ENCODE data around the gene TBX1. TPM values are rescaled to one million over a fixed set of nuclear protein-coding genes. Genes with fewer than 3 reads are reported as not detected.

Gene TBX1
- total and polyA plus RNA-seq, 4 experiments from 2014 or later: not detected

DNA sequence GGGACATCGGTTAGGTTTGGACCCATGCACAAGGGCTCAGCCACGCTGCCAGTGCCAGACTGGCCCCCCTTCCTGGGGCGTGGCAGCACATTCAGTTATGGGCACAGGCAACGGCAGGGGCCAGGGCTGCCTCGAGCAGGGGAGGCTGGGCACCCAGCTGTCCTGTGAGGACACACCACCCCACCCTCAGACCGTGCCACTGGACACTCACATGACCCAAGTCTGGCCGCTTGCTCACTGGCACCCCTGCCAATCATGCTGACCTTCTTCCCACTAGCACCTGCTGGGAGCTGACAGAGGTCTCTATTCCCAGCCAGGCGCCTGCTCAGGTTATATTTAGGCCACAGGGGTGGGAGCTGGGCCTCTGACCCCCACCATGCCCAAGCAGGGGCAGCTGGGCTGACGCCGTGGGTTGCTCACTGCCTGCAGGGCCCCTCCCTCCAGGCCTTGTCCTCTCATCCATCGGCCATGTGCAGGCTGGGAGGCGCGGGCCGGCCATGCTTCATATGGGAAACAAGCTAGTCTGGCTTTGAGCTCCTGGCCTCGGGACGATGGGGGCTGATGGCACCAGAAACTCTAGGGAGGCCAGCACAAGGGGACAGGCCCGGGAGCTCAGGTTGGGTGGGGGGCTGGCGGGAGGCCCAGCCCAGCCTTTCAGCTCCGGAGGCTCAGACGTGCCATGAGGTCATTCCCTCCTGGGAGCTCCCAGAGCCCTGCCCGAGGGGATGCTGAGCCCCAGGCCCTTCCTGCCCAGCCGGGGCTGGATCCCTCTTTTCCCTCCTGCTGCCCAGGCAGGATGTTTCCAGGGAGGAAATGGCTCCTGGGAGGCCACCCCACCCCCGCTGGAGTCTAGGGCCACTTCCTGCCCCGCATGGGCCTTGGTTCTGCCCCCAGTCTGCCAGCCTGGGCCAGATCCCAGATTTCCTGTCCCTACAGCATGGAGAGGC lies 15.2 kb upstream of the TBX1 start:
- no peaks in the 10 kb centered on the region for H3K9me3 ChIP-seq (ENCODE audit: control insufficient read depth in 1 of 2, low read length in 2 of 2)
- Mint-ChIP-seq H3K27me3 (no peaks in the 10 kb centered on the region), H3K9me3 (no peaks in the 10 kb centered on the region), H3K4me3 (no peak overlapping the region), H3K4me1 (no peaks in the 10 kb centered on the region), H3K27ac (no peak overlapping the region), H3K36me3 (no peaks in the 10 kb centered on the region)
- H3K4me1 ChIP-seq (ENCODE audit: insufficient read depth, low read length): no peaks in the 10 kb centered on the region
- ChIA-PET POLR2A (ENCODE audit: partially characterized antibody) (interaction anchor here (0.8 kb wide), 1 partner anchor 168 kb away, joined by 3 read pairs; no protein-coding TSS in a partner anchor), CTCF (ENCODE audit: partially characterized antibody) (interaction anchor here (1.3 kb wide), 1 partner anchor 15 kb away, joined by 3 read pairs; no protein-coding TSS in a partner anchor)
- no peaks in the 10 kb centered on the region for H3K27me3 ChIP-seq (ENCODE audit: insufficient read depth, low read length)
- DNase-seq: no peak
- no peak overlapping the region for H3K4me3 ChIP-seq (ENCODE audit: low read length in 2 of 2)
- H3K27ac ChIP-seq (ENCODE audit: low read depth, low read length): no peak overlapping the region
- no peaks in the 10 kb centered on the region for H3K36me3 ChIP-seq (ENCODE audit: insufficient read depth, low read length)
- intact Hi-C loops (cut with micrococcal nuclease): no loop called here

- no peak for DNase-seq
- Histone ChIP-seq H3K4me3 (ENCODE audit: low read length in 2 of 2) (no peak overlapping the region), H3K4me1 (ENCODE audit: insufficient read depth, low read length) (no peaks in the 10 kb centered on the region), H3K9me3 (ENCODE audit: control insufficient read depth in 1 of 2, low read length in 2 of 2) (no peaks in the 10 kb centered on the region), H3K27me3 (ENCODE audit: insufficient read depth, low read length) (no peaks in the 10 kb centered on the region), H3K36me3 (ENCODE audit: insufficient read depth, low read length) (no peaks in the 10 kb centered on the region), H3K27ac (ENCODE audit: low read depth, low read length) (no peak overlapping the region)
- POLR2A ChIA-PET (ENCODE audit: partially characterized antibody): no interaction called here
- CTCF ChIA-PET (ENCODE audit: partially characterized antibody): interaction anchor here (1.8 kb wide), 1 partner anchor 10 kb away, joined by 5 read pairs; no protein-coding TSS in a partner anchor
- no peaks in the 10 kb centered on the region for H3K4me1 Mint-ChIP-seq
- no peaks in the 10 kb centered on the region for H3K36me3 Mint-ChIP-seq
- intact Hi-C loops (cut with micrococcal nuclease): no loop called here
- H3K4me3 Mint-ChIP-seq: no peak overlapping the region
- no peaks in the 10 kb centered on the region for H3K27me3 Mint-ChIP-seq
- H3K9me3 Mint-ChIP-seq: no peaks in the 10 kb centered on the region
- H3K27ac Mint-ChIP-seq: no peak overlapping the region
Measured at GRCh38 chr22:19746726-19747125, 13.9 kb upstream of the TBX1 start.

DNA sequence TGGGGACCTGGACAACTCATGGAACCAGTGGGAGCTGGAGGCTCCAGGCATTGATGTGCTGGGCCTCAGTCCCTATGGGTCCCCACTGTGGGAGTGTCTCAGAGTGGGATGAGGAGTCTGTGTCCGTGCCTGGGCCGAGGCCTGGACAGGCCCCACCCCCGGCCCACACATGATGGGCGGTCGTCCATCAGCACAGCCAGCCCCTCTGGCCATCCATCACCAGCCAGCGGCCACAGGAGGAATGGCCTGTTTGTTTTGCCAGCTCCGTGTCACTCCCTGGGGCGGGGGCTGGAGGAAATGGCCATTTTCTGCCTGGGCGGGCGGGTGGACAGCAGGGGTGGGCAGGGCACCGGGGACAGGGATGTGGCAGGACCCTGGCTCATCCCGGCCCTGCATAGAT lies 13.0 kb upstream of the TBX1 start:
- H3K27me3 Mint-ChIP-seq: peaks cover under 1% of the 10 kb centered on the region in 2 donors
- Histone ChIP-seq H3K4me1 (ENCODE audit: insufficient read depth, low read length) (no peaks in the 10 kb centered on the region), H3K27ac (ENCODE audit: low read depth, low read length) (no peak overlapping the region), H3K36me3 (ENCODE audit: insufficient read depth, low read length) (no peaks in the 10 kb centered on the region), H3K27me3 (ENCODE audit: insufficient read depth, low read length) (no peaks in the 10 kb centered on the region), H3K4me3 (ENCODE audit: low read length in 2 of 2) (no peak overlapping the region), H3K9me3 (ENCODE audit: control insufficient read depth in 1 of 2, low read length in 2 of 2) (no peaks in the 10 kb centered on the region)
- ChIA-PET CTCF (ENCODE audit: partially characterized antibody) (interaction anchor here (1.8 kb wide), 1 partner anchor 9 kb away, joined by 5 read pairs; no protein-coding TSS in a partner anchor), POLR2A (ENCODE audit: partially characterized antibody) (interaction anchor here (1.3 kb wide), 1 partner anchor 12 kb away, joined by 3 read pairs; no protein-coding TSS in a partner anchor)
- no peak for DNase-seq
- H3K4me1 Mint-ChIP-seq: no peaks in the 10 kb centered on the region
- H3K4me3 Mint-ChIP-seq: no peak overlapping the region
- H3K36me3 Mint-ChIP-seq: no peaks in the 10 kb centered on the region
- H3K27ac Mint-ChIP-seq: no peak overlapping the region
- intact Hi-C loops (cut with micrococcal nuclease): no loop called here
- H3K9me3 Mint-ChIP-seq: no peaks in the 10 kb centered on the region

- no peaks in the 10 kb centered on the region for H3K36me3 Mint-ChIP-seq
- H3K4me3 Mint-ChIP-seq: no peak overlapping the region
- H3K27me3 ChIP-seq (ENCODE audit: insufficient read depth, low read length): no peaks in the 10 kb centered on the region
- POLR2A ChIA-PET (ENCODE audit: partially characterized antibody): interaction anchor here (1.3 kb wide), 2 partner anchors 8 to 11 kb away, joined by 3 read pairs; no protein-coding TSS in a partner anchor
- H3K4me1 Mint-ChIP-seq: no peaks in the 10 kb centered on the region
- H3K4me1 ChIP-seq (ENCODE audit: insufficient read depth, low read length): no peaks in the 10 kb centered on the region
- H3K27me3 Mint-ChIP-seq: peaks cover 3 to 4% of the 10 kb centered on the region in 2 donors
- intact Hi-C loops (cut with micrococcal nuclease): no loop called here
- CTCF ChIA-PET (ENCODE audit: partially characterized antibody): interaction anchor here (1.8 kb wide), 1 partner anchor 8 kb away, joined by 5 read pairs; no protein-coding TSS in a partner anchor
- H3K27ac Mint-ChIP-seq: no peak overlapping the region
- DNase-seq: no peak
- H3K36me3 ChIP-seq (ENCODE audit: insufficient read depth, low read length): no peaks in the 10 kb centered on the region
- H3K9me3 Mint-ChIP-seq: no peaks in the 10 kb centered on the region
- H3K27ac ChIP-seq (ENCODE audit: low read depth, low read length): no peak overlapping the region
- H3K9me3 ChIP-seq (ENCODE audit: control insufficient read depth in 1 of 2, low read length in 2 of 2): no peaks in the 10 kb centered on the region
- H3K4me3 ChIP-seq (ENCODE audit: low read length in 2 of 2): no peak overlapping the region
Measured at GRCh38 chr22:19748139-19748538, 12.4 kb upstream of the TBX1 start.

GRCh38 chr22:19748991-19749664 lies 11.4 kb upstream of the TBX1 start:
- no peaks in the 10 kb centered on the region for H3K4me1 ChIP-seq (ENCODE audit: insufficient read depth, low read length)
- H3K27ac Mint-ChIP-seq: no peak overlapping the region
- H3K27me3 Mint-ChIP-seq: peaks cover 6 to 10% of the 10 kb centered on the region in 2 donors
- POLR2A ChIA-PET (ENCODE audit: partially characterized antibody): interaction anchor here (1.3 kb wide), 2 partner anchors 9 to 10 kb away, joined by 3 read pairs; no protein-coding TSS in a partner anchor
- no peak overlapping the region for H3K4me3 Mint-ChIP-seq
- no peaks in the 10 kb centered on the region for H3K36me3 ChIP-seq (ENCODE audit: insufficient read depth, low read length)
- no peak for DNase-seq
- H3K27ac ChIP-seq (ENCODE audit: low read depth, low read length): no peak overlapping the region
- H3K9me3 Mint-ChIP-seq: no peaks in the 10 kb centered on the region
- no peaks in the 10 kb centered on the region for H3K27me3 ChIP-seq (ENCODE audit: insufficient read depth, low read length)
- no peaks in the 10 kb centered on the region for H3K4me1 Mint-ChIP-seq
- intact Hi-C loops (cut with micrococcal nuclease): no loop called here
- CTCF ChIA-PET (ENCODE audit: partially characterized antibody): interaction anchor here (1.6 kb wide), 1 partner anchor 161 kb away, joined by 4 read pairs; no protein-coding TSS in a partner anchor
- no peaks in the 10 kb centered on the region for H3K9me3 ChIP-seq (ENCODE audit: control insufficient read depth in 1 of 2, low read length in 2 of 2)
- no peak overlapping the region for H3K4me3 ChIP-seq (ENCODE audit: low read length in 2 of 2)
- H3K36me3 Mint-ChIP-seq: no peaks in the 10 kb centered on the region

- POLR2A ChIA-PET (ENCODE audit: partially characterized antibody): no interaction called here
- H3K9me3 Mint-ChIP-seq: no peaks in the 10 kb centered on the region
- Histone ChIP-seq H3K27ac (ENCODE audit: low read depth, low read length) (no peak overlapping the region), H3K4me1 (ENCODE audit: insufficient read depth, low read length) (no peaks in the 10 kb centered on the region), H3K27me3 (ENCODE audit: insufficient read depth, low read length) (no peaks in the 10 kb centered on the region), H3K9me3 (ENCODE audit: control insufficient read depth in 1 of 2, low read length in 2 of 2) (no peaks in the 10 kb centered on the region), H3K36me3 (ENCODE audit: insufficient read depth, low read length) (no peaks in the 10 kb centered on the region), H3K4me3 (ENCODE audit: low read length in 2 of 2) (no peak overlapping the region)
- CTCF ChIA-PET (ENCODE audit: partially characterized antibody): interaction anchor here (1.6 kb wide), 1 partner anchor 160 kb away, joined by 4 read pairs; no protein-coding TSS in a partner anchor
- no peak overlapping the region for H3K4me3 Mint-ChIP-seq
- DNase-seq: no peak
- no peaks in the 10 kb centered on the region for H3K36me3 Mint-ChIP-seq
- H3K4me1 Mint-ChIP-seq: peaks cover 0 to 2% (median 0%) of the 10 kb centered on the region in 4 donors
- no peak overlapping the region for H3K27ac Mint-ChIP-seq
- intact Hi-C loops (cut with micrococcal nuclease): no loop called here
- H3K27me3 Mint-ChIP-seq: peaks cover 7 to 16% of the 10 kb centered on the region in 2 donors
Measured at GRCh38 chr22:19749876-19750275, 10.7 kb upstream of the TBX1 start.

Measured in CD4-positive, alpha-beta memory T cell (primary cell).